NCI-H1092 (cell line): Measurements from ENCODE around the gene SRPX2.
"Not testable (repeated sequence)": the region's sequence is repeated elsewhere in the genome, so short reads cannot be mapped to it uniquely, and the experiment has no call there.

Source experiments
- DNase-seq: peaks from one replicate; lab custom pipeline; 2025; lab: John Stamatoyannopoulos, UW

Gene SRPX2

DNA sequence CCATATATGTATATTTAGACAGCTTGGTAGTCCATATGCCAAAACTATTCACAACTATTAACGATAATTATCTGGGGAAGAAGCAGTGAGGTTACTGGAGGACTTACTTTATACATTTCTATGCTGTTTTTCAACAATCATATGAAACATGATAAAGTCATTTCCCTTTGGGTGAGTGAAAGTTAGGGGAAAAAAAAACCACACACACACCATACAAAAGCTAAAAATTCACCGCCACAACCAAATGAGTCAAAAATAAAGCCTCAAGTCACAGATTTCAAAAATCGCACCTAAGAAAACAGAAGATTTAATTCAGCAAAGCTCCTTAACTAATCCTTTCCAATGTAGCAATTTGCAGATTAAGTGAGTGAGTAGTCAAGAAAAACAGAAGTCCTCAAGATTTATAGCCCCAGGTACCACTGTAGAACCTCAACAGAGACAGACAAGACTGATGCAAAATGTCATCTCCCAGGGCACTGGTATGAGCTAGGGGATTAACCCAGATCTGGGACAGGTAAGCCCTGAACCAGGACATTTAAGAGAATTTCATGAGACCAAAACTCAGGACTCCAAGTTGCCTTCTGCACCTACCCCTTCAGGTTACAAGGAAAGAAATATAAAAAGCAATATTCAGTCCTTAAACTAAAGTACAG lies 52.8 kb downstream of the SRPX2 start:
- no peak for DNase-seq

DNA sequence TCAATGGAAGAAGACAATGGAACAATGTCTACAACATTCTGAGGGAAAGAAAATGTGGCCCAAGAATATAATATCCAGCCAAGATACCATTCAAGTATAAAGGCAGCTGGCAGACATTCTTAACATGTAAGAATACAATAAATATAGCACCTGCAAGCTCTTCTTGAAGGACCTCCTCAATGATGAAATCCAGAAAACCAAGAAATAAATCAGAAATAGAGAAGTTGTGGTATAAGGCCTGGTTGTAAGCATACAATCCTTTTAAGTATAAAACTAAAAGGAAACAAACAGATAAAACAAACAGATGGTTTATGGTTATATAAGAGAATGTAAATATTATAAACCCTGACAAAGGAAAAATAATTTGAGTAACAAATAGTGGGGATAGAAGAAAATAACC lies 54.6 kb downstream of the SRPX2 start:
- DNase-seq, result no peak

- no peak for DNase-seq
Observed at GRCh38 chrX:100700809-100701208, 56.8 kb downstream of the SRPX2 start.

DNA sequence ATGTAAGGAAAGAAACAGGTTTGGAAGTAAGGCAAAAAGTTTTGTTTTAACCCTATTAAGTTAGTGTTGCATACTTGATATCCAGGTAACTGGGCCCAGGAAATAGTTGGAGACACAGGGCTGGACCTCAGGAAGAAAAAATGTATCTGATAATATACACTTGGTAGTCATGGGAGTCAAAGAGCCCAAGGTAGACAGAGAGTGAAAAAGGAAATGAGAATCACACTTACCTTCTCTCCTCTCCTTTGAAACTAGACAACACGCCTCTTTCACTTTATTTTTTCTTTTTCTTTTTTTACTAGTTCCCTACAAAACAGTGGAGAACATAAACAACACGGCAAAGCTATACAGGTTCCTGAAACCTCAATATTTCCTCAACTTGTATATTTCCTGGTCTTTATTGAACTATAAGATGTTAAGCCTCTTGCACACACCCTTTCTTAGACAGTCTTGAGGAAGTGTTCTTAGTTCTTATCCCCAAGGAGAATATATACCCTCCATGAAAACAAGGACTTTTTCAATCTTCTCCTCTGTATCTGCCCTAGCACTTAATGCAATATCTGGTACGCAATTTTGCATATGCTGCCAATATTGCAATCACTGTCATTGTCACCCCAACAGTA lies 60.7 kb downstream of the SRPX2 start:
- no peak for DNase-seq

- no peak for DNase-seq
Observed at GRCh38 chrX:100710816-100711215, 66.8 kb downstream of the SRPX2 start.

GRCh38 chrX:100717363-100717762 lies 73.4 kb downstream of the SRPX2 start:
- peak; percentile 65 for DNase-seq

DNA sequence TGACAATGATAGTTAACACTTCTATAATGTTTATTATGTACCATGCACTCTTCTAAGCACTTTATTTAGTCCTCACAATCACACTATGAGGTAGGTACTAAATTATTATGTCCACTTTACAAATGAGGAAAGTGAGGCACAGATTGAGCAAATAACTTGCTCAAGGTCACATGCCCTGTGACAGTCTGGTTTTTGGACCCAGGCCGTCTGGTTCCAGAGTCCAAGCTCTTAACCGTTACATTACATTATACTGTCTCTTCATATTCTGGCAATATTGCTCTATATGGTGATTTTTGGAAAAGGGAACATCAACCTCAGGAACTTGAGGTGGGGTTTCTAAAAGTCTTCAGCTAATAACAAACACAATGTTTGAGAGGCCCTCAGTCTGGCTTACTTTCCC lies 75.1 kb downstream of the SRPX2 start:
- DNase-seq, result no peak

GRCh38 chrX:100720301-100720700 lies 76.3 kb downstream of the SRPX2 start:
- DNase-seq, result peak; percentile 42

DNA sequence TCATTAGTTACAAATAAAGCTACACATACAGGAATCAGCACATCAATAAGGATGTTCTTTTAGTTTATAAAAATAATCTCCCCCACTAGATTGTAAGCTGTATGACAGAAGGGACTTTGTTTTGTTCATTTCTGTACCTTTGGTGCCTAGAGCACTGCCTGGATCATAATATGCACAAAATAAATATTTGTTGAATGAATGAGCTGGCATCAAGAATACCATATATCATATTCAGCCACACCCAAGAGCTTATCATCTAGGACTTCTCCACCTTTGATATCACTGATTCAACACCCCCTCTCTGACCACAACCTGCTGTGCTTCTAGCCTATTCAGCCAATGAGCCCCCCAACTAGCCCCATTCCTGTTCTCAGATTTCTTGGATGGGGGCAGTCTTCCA lies 77.3 kb downstream of the SRPX2 start:
- DNase-seq, result no peak

DNA sequence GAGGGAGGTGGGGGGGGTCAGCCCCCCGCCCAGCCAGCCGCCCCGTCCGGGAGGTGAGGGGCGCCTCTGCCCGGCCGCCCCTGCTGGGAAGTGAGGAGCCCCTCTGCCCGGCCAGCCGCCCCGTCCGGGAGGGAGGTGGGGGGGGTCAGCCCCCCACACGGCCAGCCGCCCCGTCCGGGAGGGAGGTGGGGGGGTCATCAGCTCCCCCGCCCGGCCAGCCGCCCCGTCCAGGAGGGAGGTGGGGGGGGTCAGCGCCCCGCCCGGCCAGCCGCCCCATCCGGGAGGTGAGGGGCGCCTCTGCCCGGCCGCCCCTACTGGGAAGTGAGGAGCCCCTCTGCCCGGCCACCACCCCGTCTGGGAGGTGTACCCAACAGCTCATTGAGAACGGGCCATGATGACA lies 80.0 kb downstream of the SRPX2 start:
- DNase-seq, result not testable (repeated sequence)
